GM12865 (cell line): ENCODE measurements around the gene HOXB5.

Experiments used
- DNase-seq: peaks from one replicate; pipeline ENCODE4 v3.0.0; 2010; ENCODE audit warnings: low read depth
- H3K4me3 ChIP-seq: 2 replicates; pipeline ENCODE4 v1.5.1; 2011; ENCODE audit warnings: mild to moderate bottlenecking, low read depth, low read length, control low read depth
- TF ChIP-seq, protein P1 (sequence below): IDR thresholded peaks from 2 replicates; pipeline ENCODE4 v1.5.1; 2011; ENCODE audit warnings: low read length, control low read depth, low read depth, inconsistent platforms; ENCODE audit not compliant: insufficient read depth; ENCODE audit errors: missing control alignments

Gene HOXB5

DNA sequence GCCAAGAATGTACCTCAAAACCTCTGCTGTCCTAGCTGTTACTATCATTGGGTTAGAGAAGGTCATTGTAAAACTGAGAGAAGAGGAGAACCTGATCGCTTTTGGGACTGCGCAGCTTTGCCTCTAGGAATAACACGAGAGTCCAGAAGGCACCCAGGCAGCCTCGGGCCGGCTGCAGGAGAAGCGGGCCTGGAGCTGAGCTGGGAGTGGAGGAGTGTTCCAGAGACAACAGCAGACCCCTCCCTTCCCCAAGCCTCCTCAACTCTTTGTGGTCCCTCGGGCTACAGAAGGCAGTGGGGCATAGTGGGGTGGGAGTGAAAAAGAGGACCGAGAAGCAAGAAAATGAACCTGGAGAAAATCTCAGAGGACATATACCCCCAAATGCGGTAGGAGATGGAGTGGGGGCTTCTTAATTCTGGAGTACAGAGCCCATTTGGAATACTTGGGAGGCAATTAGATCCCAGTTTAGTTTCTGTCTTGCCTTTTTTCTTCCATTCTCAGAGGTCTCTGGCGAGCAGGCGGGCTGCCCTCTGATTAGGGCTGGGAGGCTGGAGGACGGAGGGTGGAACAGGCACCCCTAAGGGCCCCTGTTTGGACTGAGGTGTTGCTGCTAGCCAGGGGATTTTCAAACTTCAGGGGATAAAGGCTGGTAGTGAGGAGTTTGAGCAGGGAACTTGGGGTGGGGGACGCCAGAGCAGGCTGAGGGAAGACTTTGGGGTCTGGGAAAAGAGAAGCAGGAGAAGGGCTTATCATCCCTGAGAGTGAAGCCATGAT is 35.3 kb downstream of the HOXB5 start:
- DNase-seq: no peak
- TF ChIP-seq, protein P1, sequence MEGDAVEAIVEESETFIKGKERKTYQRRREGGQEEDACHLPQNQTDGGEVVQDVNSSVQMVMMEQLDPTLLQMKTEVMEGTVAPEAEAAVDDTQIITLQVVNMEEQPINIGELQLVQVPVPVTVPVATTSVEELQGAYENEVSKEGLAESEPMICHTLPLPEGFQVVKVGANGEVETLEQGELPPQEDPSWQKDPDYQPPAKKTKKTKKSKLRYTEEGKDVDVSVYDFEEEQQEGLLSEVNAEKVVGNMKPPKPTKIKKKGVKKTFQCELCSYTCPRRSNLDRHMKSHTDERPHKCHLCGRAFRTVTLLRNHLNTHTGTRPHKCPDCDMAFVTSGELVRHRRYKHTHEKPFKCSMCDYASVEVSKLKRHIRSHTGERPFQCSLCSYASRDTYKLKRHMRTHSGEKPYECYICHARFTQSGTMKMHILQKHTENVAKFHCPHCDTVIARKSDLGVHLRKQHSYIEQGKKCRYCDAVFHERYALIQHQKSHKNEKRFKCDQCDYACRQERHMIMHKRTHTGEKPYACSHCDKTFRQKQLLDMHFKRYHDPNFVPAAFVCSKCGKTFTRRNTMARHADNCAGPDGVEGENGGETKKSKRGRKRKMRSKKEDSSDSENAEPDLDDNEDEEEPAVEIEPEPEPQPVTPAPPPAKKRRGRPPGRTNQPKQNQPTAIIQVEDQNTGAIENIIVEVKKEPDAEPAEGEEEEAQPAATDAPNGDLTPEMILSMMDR: no peak
- H3K4me3 ChIP-seq: no peak overlapping the region

DNA sequence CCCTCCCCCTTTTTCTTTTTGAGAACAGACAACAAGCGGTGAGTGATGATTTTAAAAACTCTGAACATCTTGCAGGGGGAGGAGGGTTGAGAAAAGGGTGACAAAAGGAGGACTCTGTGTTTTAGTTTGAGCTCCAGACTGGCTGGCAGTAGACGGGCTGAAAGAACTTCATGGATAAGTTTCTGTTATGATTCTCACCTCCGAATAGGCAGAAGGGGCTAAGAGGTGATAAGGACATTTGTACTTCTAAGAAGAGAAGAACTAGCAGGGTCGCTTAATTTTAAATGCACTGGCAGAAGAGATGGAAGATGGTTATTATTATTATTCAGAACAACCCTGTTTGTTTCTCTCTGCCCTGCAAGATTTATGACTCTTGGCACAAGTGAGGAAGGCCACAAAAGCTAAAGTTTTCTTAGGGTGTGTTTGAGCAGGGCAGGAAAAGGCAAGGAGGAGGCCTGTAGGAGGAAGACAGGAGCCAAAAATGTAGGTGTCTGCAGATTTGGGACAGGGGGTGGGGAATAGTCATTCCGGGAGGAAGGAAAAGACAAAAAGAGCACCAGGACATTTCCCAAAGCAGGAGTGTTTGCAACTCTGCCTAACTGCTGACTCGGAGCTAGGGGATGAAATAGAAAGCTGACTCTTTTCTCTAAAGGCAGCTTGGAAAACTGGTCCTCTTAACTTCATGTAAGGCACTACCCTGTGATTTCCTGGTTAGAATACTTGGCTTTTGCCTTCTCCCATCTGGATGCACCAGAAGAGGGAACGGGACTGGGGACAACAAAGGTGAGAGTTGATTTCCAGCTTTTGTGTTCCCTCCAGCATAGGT is 36.8 kb downstream of the HOXB5 start:
- no peak overlapping the region for H3K4me3 ChIP-seq
- TF ChIP-seq, protein P1: no peak
- DNase-seq: no peak

DNA sequence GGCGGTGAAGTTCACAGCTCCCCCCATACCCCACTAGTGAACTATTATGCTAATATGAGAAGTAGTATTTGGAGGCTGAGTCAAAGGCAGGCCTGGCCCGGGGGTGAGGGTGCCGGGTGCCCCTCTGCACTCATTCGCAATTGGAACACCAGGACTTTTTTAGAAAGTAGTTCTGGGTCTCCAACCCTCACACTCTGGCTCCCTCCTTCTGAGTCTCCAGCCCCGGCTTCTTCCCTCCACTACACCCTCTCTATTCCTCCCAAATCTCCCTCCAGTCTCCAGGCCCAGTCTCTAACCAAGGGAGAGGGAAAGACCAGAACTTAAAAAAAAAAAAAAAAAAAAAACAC is 37.4 kb downstream of the HOXB5 start:
- TF ChIP-seq, protein P1: no peak
- H3K4me3 ChIP-seq: no peak overlapping the region
- DNase-seq: no peak

DNA sequence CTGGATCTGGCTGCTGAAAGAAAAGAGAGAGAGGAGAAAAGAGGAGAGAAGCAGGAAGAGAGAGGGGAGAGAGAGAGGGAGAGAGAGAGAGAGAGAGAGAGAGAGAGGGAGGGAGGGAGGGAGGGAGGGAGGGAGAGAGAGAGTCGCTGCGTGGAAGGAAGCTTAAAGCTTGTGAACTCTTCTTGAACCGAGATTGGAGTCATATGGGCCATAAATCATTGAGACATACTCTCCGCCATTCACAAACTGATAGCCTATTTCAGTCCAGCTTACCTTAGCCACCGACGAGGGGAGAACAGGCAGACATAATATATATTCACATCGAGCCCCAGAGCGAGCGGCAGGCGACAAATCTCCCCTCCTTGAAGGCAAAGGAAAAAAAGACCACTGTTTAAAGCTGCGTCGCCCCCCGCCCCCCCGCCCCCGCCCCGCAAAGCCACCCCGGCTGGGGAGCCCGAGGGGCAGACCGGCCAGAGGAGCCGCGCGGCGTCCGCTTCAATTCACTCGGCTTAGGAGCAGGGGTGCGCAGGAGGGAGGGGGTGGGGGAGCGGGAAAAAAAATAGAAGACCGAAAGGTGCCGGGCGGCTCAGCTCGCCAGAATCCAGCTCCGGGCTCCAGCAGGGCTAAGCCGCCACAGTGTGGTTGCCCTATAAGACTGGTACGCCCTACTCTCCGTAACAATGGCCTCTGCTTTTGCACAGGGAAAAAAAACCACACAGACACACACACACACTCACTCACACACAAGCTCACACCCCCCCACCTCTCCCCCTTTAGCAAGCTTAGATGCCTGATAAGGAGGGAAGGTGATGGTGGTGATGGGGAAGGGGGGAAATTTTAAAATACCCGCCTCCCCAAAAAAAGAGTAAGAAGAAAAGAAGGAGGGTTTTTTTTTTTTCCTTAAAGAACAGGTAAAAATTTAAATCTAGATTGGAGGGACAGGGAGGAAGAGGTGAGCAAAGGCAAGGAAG is 38.0 kb downstream of the HOXB5 start:
- no peak overlapping the region for H3K4me3 ChIP-seq
- TF ChIP-seq, protein P1: no peak
- DNase-seq: peak; percentile 14

DNA sequence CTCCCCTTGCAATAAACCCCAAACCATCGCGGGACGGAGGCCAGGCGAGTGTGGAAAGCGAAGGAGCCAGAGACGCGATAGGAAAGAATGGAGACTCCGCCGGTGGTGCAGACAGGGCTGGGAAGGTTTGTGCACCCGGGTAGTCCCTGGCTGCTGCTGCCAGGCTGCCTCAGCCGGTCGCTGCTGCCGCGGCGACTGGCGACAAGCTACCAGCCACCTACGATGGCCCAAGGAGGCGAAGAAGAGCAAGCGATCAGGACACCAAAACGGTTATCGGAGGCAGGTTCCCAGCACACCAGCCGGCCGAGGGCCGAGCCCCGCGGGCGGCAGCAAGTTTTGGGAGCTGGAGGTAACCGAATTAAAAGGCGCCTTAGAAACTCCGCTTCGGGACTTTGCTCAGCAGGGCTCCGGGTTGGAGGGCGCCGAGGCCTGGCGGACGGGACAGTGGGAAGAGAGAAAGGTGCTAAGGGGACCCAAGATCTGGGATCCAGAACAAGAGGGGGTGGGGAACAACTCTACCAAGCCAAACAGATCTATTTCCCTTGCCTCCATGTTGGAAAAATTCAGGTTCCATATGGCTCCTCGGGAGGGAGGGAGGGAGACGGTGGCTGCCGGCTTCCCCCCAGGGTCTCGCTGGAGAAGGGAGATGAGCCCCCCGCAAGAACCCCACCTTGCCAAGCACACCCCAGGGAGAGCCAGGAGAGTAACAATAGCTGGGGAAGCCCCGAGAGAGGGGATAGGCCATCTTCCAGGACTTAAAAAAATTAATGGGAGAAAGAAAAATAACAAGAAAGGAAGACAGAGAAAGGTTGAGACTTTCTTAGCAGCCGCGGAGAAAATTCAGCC is 38.9 kb downstream of the HOXB5 start:
- TF ChIP-seq, protein P1: no peak
- no peak overlapping the region for H3K4me3 ChIP-seq
- DNase-seq: no peak

DNA sequence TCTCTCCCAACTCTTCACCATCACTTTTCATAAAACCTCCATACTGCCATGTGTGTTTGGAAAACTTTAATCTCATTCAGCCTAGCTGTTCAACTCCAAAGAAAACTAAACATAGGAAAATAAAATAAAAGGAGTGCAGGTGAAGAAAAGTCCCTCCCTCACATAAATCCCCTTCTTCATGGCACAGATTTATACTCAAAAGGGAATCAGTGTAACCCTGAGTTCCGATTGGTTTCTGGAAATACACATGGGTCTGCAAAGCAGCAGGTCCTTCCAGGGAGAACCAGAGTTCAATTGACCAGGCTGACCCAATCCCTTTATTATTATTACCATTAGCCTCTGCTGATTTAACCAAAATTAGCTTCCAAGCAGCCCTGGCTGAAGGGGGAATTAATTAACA is 39.8 kb downstream of the HOXB5 start:
- H3K4me3 ChIP-seq: no peak overlapping the region
- TF ChIP-seq, protein P1: no peak
- DNase-seq: no peak
